ENCODE data around the gene ZNF579. TPM values are rescaled to one million over a fixed set of nuclear protein-coding genes. Genes with fewer than 3 reads are reported as not detected.

ZNF579 gene
- total and polyA plus RNA-seq, 2 donors (not counting 3 experiments of a cell fraction or from before 2014, with no cell fraction given): 11.6 to 15.7 TPM

DNA sequence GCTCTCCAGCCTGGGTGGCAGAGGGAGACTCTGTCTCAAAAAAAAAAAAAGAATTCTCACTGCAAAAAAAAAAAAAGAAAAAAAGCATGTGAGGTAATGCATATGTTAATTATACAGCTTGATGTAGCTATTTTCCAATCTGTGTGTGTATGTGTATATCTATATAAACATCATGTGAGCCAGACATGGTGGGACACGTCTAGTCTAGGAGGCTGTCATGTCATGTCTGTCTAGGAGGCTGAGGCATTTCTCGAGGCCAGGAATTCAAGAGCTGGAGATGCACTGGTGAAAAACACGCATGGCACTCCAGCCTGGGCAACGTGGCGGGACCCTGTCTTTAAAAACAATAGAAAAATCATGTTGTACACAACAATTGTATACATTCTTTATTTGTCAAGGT is 28.4 kb downstream of the ZNF579 start:
- ChIA-PET CTCF (interaction anchor here (1.3 kb wide), 1 partner anchor 411 kb away, joined by 4 read pairs; no protein-coding TSS in a partner anchor), POLR2A (no interaction called here)
- BruUV-seq (replicated peaks): no TSS peak
- no peaks in the 10 kb centered on the region for H3K79me2 ChIP-seq (ENCODE audit: control insufficient read depth, insufficient read depth, low read length)
- no peak overlapping the region for H3K4me2 ChIP-seq (ENCODE audit: insufficient read depth, low read length)
- DNase-seq (ENCODE audit: low read depth, low spot score) (no peak), FAIRE-seq (no peak)
- H3K9me1 ChIP-seq (replicated peaks; ENCODE audit: control insufficient read depth, extremely low read depth, insufficient read depth, low read length): no peaks in the 10 kb centered on the region
- no peak overlapping the region for H3K27ac ChIP-seq (ENCODE audit: insufficient read depth, low read depth, low read length)
- no peak overlapping the region for H2AFZ ChIP-seq (ENCODE audit: low read depth, low read length)
- intact Hi-C loops (cut with micrococcal nuclease): no loop called here
- peaks cover 0 to 3% of the 10 kb centered on the region in 2 experiments for H3K27me3 ChIP-seq (ENCODE audit: control insufficient read depth in 2 of 2, insufficient read depth in 2 of 2, low read length in 2 of 2)
- peaks cover 22% of the 10 kb centered on the region for H3K4me1 ChIP-seq (ENCODE audit: control insufficient read depth, extremely low read depth, insufficient read depth, low read length)
- no peaks in the 10 kb centered on the region for H3K9me3 ChIP-seq (replicated peaks; ENCODE audit: control insufficient read depth, insufficient read depth, low read length)
- H3K36me3 ChIP-seq (ENCODE audit: control insufficient read depth in 2 of 2, extremely low read depth in 1 of 2, insufficient read depth in 2 of 2, low read length in 2 of 2): no peaks in the 10 kb centered on the region
- H3K4me3 ChIP-seq (replicated peaks in 1 of 3; ENCODE audit: insufficient read depth in 1 of 3, low read depth in 1 of 3, low read length in 3 of 3): no peak overlapping the region
- no peak for TF ChIP-seq JUN (IDR thresholded peaks at IDR 0.05; ENCODE audit: borderline replicate concordance, insufficient read depth, insufficient read length, low read depth)
- TF ChIP-seq FOS (IDR thresholded peaks at IDR 0.05; ENCODE audit: borderline replicate concordance, insufficient read depth, low read length): no peak
- no peak for TF ChIP-seq POLR2A (IDR thresholded peaks at IDR 0.05; ENCODE audit: low read depth, low read length)
- TF ChIP-seq EZH2 (IDR thresholded peaks at IDR 0.05; ENCODE audit: borderline replicate concordance, low read depth, low read length, severe bottlenecking): no peak
- no peak for TF ChIP-seq CTCF (IDR thresholded peaks at IDR 0.05; ENCODE audit: extremely low read depth in 1 of 2, insufficient read depth in 1 of 2, low read depth in 1 of 2, low read length in 2 of 2)
- no peak for TF ChIP-seq MAX (IDR thresholded peaks at IDR 0.05; ENCODE audit: insufficient read depth, insufficient read length)
- no peak for TF ChIP-seq POLR2AphosphoS5 (IDR thresholded peaks at IDR 0.05; ENCODE audit: insufficient read depth, low read depth, low read length)
- no peak for TF ChIP-seq MYC (IDR thresholded peaks at IDR 0.05; ENCODE audit: low read depth, low read length)
- no peak for TF ChIP-seq GATA2 (IDR thresholded peaks at IDR 0.05; ENCODE audit: insufficient read depth, insufficient read length, low read depth, low read length)
- H3K9ac ChIP-seq (replicated peaks; ENCODE audit: extremely low read depth, insufficient read depth, low read length): no peak overlapping the region
- no peaks in the 10 kb centered on the region for H4K20me1 ChIP-seq (replicated peaks; ENCODE audit: control insufficient read depth, extremely low read depth, insufficient read depth, low read length)
- dilution Hi-C loops (cut with MboI; ENCODE audit: extremely low pct_ligation_motif_present, low sequenced_read_pairs): no loop called here
